ENCODE results near the gene DAD1. TPM values are rescaled to one million over a fixed set of nuclear protein-coding genes. Genes with fewer than 3 reads are reported as not detected.
A peak's percentile ranks its signal among the peaks of the same experiment; 100 is the strongest.
"Not testable (repeated sequence)": the region's sequence is repeated elsewhere in the genome, so short reads cannot be mapped to it uniquely, and the experiment has no call there.

Gene DAD1
- total and polyA plus RNA-seq, 3 experiments from 2014 or later: 329 to 622 (median 353) TPM

DNA sequence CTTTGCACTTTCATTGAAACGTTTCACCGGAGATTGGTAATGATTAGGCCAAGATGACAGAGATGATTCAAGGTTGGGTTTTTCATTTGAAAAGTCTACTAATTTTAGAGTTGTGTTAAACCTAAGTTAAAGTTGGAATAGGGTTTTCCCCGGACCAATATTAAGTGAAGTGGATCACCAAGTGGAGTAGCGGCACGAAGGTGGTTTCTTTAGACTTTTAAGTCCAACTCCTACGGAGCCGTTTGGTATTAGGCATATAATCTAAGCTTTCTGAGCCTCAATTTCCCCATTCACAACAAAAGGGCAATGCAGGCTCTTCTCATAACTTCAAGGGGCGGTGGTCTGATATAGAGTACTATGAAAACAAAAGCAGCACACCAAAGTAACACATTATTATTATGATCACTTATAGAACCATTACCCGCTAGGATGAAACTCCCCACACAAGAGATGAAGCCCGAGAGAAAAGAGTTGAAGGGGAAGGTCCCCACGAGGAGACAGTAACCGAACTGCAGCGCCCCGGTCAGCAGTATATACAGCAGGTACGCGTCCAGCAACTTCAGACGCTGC is 413 bp downstream of the DAD1 start:
- H3K27ac ChIP-seq (ENCODE audit: low read depth, low read length): peak overlapping the region; percentile 98
- H3K36me3 ChIP-seq (ENCODE audit: insufficient read depth, low read length): no peaks in the 10 kb centered on the region
- H3K27me3 Mint-ChIP-seq: peaks cover 4% of the 10 kb centered on the region in 2 donors
- H3K27me3 ChIP-seq (ENCODE audit: insufficient read depth, low read length, poor library complexity, severe bottlenecking): no peaks in the 10 kb centered on the region
- peaks cover 58 to 68% (median 63%) of the 10 kb centered on the region in 3 donors for H3K4me1 Mint-ChIP-seq
- H3K36me3 Mint-ChIP-seq: peaks cover 0 to 30% (median 4%) of the 10 kb centered on the region in 3 donors
- CTCF ChIA-PET: interaction anchor here (0.7 to 7.9 kb wide), 16 partner anchors 10 to 865 kb away, joined by 3 to 82 read pairs (median 4); partner anchors contain the start of gene ABHD4
- peak overlapping the region; percentile 95 to 100 (median 100) for H3K27ac Mint-ChIP-seq
- DNase-seq: no peak
- peaks cover 0 to 3% (median 0%) of the 10 kb centered on the region in 5 donors for H3K9me3 Mint-ChIP-seq
- H3K4me1 ChIP-seq (ENCODE audit: insufficient read depth, low read length): peaks cover 52% of the 10 kb centered on the region
- H3K4me3 Mint-ChIP-seq: peak overlapping the region; percentile 92 to 99 (median 97)
- H3K4me3 ChIP-seq (ENCODE audit: low read length): peak overlapping the region; percentile 90
- no peaks in the 10 kb centered on the region for H3K9me3 ChIP-seq (ENCODE audit: low read length)
- POLR2A ChIA-PET: interaction anchor here (0.6 to 2.7 kb wide), 14 partner anchors 10 to 330 kb away, joined by 3 to 51 read pairs (median 5); partner anchors contain the start of genes ABHD4 and OXA1L

- Histone ChIP-seq H3K4me1 (ENCODE audit: insufficient read depth, low read length) (peaks cover 58% of the 10 kb centered on the region), H3K4me3 (ENCODE audit: low read length) (peak overlapping the region; percentile 90), H3K27ac (ENCODE audit: low read depth, low read length) (peak overlapping the region; percentile 98)
- POLR2A ChIA-PET: interaction anchor here (1.8 to 2.7 kb wide), 4 partner anchors 10 to 32 kb away, joined by 12 to 51 read pairs (median 14); partner anchors contain the start of gene ABHD4
- H3K27me3 ChIP-seq (ENCODE audit: insufficient read depth, low read length, poor library complexity, severe bottlenecking); H3K9me3 Mint-ChIP-seq; DNase-seq; H3K9me3 ChIP-seq (ENCODE audit: low read length); H3K27me3 Mint-ChIP-seq; H3K36me3 ChIP-seq (ENCODE audit: insufficient read depth, low read length): not testable (repeated sequence)
- H3K4me1 Mint-ChIP-seq: peaks cover 66 to 76% (median 71%) of the 10 kb centered on the region in 3 donors
- H3K36me3 Mint-ChIP-seq: peaks cover 0 to 37% (median 4%) of the 10 kb centered on the region in 3 donors
- H3K27ac Mint-ChIP-seq: peak overlapping the region; percentile 95 to 100 (median 100)
- CTCF ChIA-PET: interaction anchor here (0.9 to 7.9 kb wide), 7 partner anchors 11 to 864 kb away, joined by 3 to 82 read pairs (median 4); partner anchors contain the start of gene ABHD4
- peak overlapping the region; percentile 92 to 99 (median 97) for H3K4me3 Mint-ChIP-seq
Observed at GRCh38 chr14:22587677-22588422, 1.2 kb downstream of the DAD1 start.

DNA sequence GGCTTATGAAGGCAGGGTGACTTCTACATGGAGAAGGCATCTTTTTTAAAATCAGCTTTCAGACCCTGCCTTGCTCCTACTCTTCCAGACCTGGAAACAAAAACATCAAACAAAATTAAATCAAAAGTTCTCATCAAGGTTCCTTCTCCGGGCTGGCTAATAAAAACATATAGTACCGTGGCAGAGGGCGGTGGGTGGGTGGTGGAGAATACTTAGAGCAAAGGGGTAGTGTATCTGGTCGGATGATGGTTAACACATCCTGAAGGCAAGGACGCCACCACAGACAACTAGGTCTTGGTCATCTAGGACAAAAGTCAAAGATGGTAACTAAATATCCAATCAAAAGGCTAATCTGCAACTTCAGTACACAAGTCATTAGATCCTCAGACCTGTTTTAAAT is 1.8 kb downstream of the DAD1 start:
- peak overlapping the region; percentile 5 for H3K4me3 ChIP-seq (ENCODE audit: low read length)
- CTCF ChIA-PET: interaction anchor here (1.3 to 7.9 kb wide), 3 partner anchors 11 to 266 kb away, joined by 3 to 82 read pairs (median 7); partner anchors contain the start of gene ABHD4
- H3K27ac ChIP-seq (ENCODE audit: low read depth, low read length): no peak overlapping the region
- Mint-ChIP-seq H3K4me1 (peaks cover 70 to 81% (median 77%) of the 10 kb centered on the region in 3 donors), H3K36me3 (peaks cover 0 to 39% (median 4%) of the 10 kb centered on the region in 3 donors), H3K27ac (peak overlapping the region; percentile 69 to 100 (median 98)), H3K4me3 (peak overlapping the region; percentile 46 to 99 (median 62)), H3K9me3 (peaks cover 0 to 3% (median 0%) of the 10 kb centered on the region in 5 donors), H3K27me3 (peaks cover 0 to 4% of the 10 kb centered on the region in 2 donors)
- H3K27me3 ChIP-seq (ENCODE audit: insufficient read depth, low read length, poor library complexity, severe bottlenecking): no peaks in the 10 kb centered on the region
- no peaks in the 10 kb centered on the region for H3K9me3 ChIP-seq (ENCODE audit: low read length)
- no peaks in the 10 kb centered on the region for H3K36me3 ChIP-seq (ENCODE audit: insufficient read depth, low read length)
- POLR2A ChIA-PET: no interaction called here
- peaks cover 58% of the 10 kb centered on the region for H3K4me1 ChIP-seq (ENCODE audit: insufficient read depth, low read length)
- no peak for DNase-seq

GRCh38 chr14:22583994-22584393 is 5.0 kb downstream of the DAD1 start:
- peaks cover 0 to 44% (median 9%) of the 10 kb centered on the region in 3 donors for H3K36me3 Mint-ChIP-seq
- peaks cover 69 to 88% (median 73%) of the 10 kb centered on the region in 3 donors for H3K4me1 Mint-ChIP-seq
- ChIA-PET CTCF (interaction anchor here (0.6 to 7.9 kb wide), 3 partner anchors 13 to 238 kb away, joined by 3 to 82 read pairs (median 3); no protein-coding TSS in a partner anchor), POLR2A (no interaction called here)
- peak overlapping the region in 4 of 7 donors; percentile 6 to 49 (median 27) for H3K4me3 Mint-ChIP-seq
- Histone ChIP-seq H3K4me1 (ENCODE audit: insufficient read depth, low read length) (peaks cover 61% of the 10 kb centered on the region), H3K27ac (ENCODE audit: low read depth, low read length) (no peak overlapping the region), H3K4me3 (ENCODE audit: low read length) (no peak overlapping the region), H3K36me3 (ENCODE audit: insufficient read depth, low read length) (no peaks in the 10 kb centered on the region), H3K9me3 (ENCODE audit: low read length) (no peaks in the 10 kb centered on the region), H3K27me3 (ENCODE audit: insufficient read depth, low read length, poor library complexity, severe bottlenecking) (no peaks in the 10 kb centered on the region)
- peaks cover 0 to 2% (median 0%) of the 10 kb centered on the region in 5 donors for H3K9me3 Mint-ChIP-seq
- H3K27me3 Mint-ChIP-seq: peaks cover 0 to 2% of the 10 kb centered on the region in 2 donors
- H3K27ac Mint-ChIP-seq: peak overlapping the region; percentile 30 to 91 (median 80)
- DNase-seq: no peak

- H3K4me3 Mint-ChIP-seq: no peak overlapping the region
- H3K27ac ChIP-seq (ENCODE audit: low read depth, low read length): no peak overlapping the region
- H3K36me3 Mint-ChIP-seq: peaks cover 0 to 44% (median 10%) of the 10 kb centered on the region in 3 donors
Observed at GRCh38 chr14:22580625-22581024, 8.4 kb downstream of the DAD1 start.

DNA sequence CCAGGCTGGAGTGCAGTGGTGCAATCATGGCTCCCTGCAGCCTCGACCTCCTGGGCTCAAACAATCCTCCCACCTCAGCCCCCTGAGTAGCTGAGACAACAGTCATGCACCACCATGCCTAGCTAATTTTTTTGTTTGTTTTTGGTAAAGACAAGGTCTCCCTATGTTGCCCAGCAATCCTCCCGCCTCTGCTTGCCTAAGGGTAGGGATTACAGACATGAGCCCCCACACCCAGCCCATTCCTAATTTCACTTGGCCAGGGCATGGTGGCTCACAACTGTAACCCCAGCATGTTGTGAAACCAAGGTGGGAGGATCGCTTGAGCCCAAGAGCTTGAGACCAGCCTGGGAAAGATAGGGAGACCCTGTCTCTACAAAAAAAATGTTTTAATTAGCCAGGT is 9.1 kb downstream of the DAD1 start:
- POLR2A ChIA-PET: no interaction called here

More at GRCh38 chr14:22580625-22581024, 8.4 kb downstream of the DAD1 start:
- ChIA-PET CTCF (interaction anchor here (1.0 to 1.9 kb wide), 2 partner anchors 19 to 242 kb away, joined by 3 to 4 read pairs; no protein-coding TSS in a partner anchor), POLR2A (no interaction called here)
- peaks cover 58 to 82% (median 70%) of the 10 kb centered on the region in 3 donors for H3K4me1 Mint-ChIP-seq
- H3K36me3 ChIP-seq (ENCODE audit: insufficient read depth, low read length): no peaks in the 10 kb centered on the region
- H3K27me3 ChIP-seq (ENCODE audit: insufficient read depth, low read length, poor library complexity, severe bottlenecking): no peaks in the 10 kb centered on the region
- no peaks in the 10 kb centered on the region for H3K9me3 Mint-ChIP-seq
- no peaks in the 10 kb centered on the region for H3K9me3 ChIP-seq (ENCODE audit: low read length)
- no peaks in the 10 kb centered on the region for H3K27me3 Mint-ChIP-seq
- peaks cover 37% of the 10 kb centered on the region for H3K4me1 ChIP-seq (ENCODE audit: insufficient read depth, low read length)
- no peak overlapping the region for H3K4me3 ChIP-seq (ENCODE audit: low read length)
- no peak for DNase-seq
- peak overlapping the region in 4 of 8 donors; percentile 7 to 79 (median 52) for H3K27ac Mint-ChIP-seq

GRCh38 chr14:22579236-22579635 is 9.8 kb downstream of the DAD1 start:
- H3K4me3 ChIP-seq (ENCODE audit: low read length): no peak overlapping the region
- CTCF ChIA-PET: interaction anchor here (1.0 to 1.9 kb wide), 4 partner anchors 9 to 244 kb away, joined by 3 to 5 read pairs (median 4); no protein-coding TSS in a partner anchor

More for the DNA sequence above, 9.1 kb downstream of the DAD1 start:
- H3K9me3 ChIP-seq (ENCODE audit: low read length): no peaks in the 10 kb centered on the region
- peaks cover 30% of the 10 kb centered on the region for H3K4me1 ChIP-seq (ENCODE audit: insufficient read depth, low read length)
- no peaks in the 10 kb centered on the region for H3K27me3 Mint-ChIP-seq
- peak overlapping the region in 1 of 7 donors; percentile 72 for H3K4me3 Mint-ChIP-seq
- CTCF ChIA-PET: interaction anchor here (1.0 to 1.9 kb wide), 2 partner anchors 20 to 243 kb away, joined by 3 to 4 read pairs; no protein-coding TSS in a partner anchor
- DNase-seq: no peak
- peaks cover 51 to 75% (median 62%) of the 10 kb centered on the region in 3 donors for H3K4me1 Mint-ChIP-seq
- no peak overlapping the region for H3K27ac ChIP-seq (ENCODE audit: low read depth, low read length)
- peaks cover 0 to 45% (median 11%) of the 10 kb centered on the region in 3 donors for H3K36me3 Mint-ChIP-seq
- H3K9me3 Mint-ChIP-seq: no peaks in the 10 kb centered on the region
- peak overlapping the region in 2 of 8 donors; percentile 29 to 45 for H3K27ac Mint-ChIP-seq
- no peak overlapping the region for H3K4me3 ChIP-seq (ENCODE audit: low read length)
- H3K36me3 ChIP-seq (ENCODE audit: insufficient read depth, low read length): peaks cover 2% of the 10 kb centered on the region
- H3K27me3 ChIP-seq (ENCODE audit: insufficient read depth, low read length, poor library complexity, severe bottlenecking): no peaks in the 10 kb centered on the region

More at GRCh38 chr14:22579236-22579635, 9.8 kb downstream of the DAD1 start:
- POLR2A ChIA-PET: no interaction called here
- Histone ChIP-seq H3K27me3 (ENCODE audit: insufficient read depth, low read length, poor library complexity, severe bottlenecking) (no peaks in the 10 kb centered on the region), H3K4me1 (ENCODE audit: insufficient read depth, low read length) (peaks cover 23% of the 10 kb centered on the region), H3K36me3 (ENCODE audit: insufficient read depth, low read length) (peaks cover 8% of the 10 kb centered on the region), H3K27ac (ENCODE audit: low read depth, low read length) (no peak overlapping the region), H3K9me3 (ENCODE audit: low read length) (no peaks in the 10 kb centered on the region)
- peaks cover 6 to 48% (median 16%) of the 10 kb centered on the region in 3 donors for H3K36me3 Mint-ChIP-seq
- no peak overlapping the region for H3K4me3 Mint-ChIP-seq
- no peak for DNase-seq
- no peaks in the 10 kb centered on the region for H3K9me3 Mint-ChIP-seq
- H3K27ac Mint-ChIP-seq: peak overlapping the region in 4 of 8 donors; percentile 29 to 77 (median 61)
- H3K4me1 Mint-ChIP-seq: peaks cover 44 to 71% (median 60%) of the 10 kb centered on the region in 3 donors
- H3K27me3 Mint-ChIP-seq: no peaks in the 10 kb centered on the region
